Embryonic facial prominence (tissue), 1 donor: Measurements from ENCODE around the gene COL19A1.
"Not testable (repeated sequence)": the region's sequence is repeated elsewhere in the genome, so short reads cannot be mapped to it uniquely, and the experiment has no call there.

Experiments used
- DNase-seq: peaks from one replicate; pipeline ENCODE4 v3.0.0-alpha.2; 2016; ENCODE audit errors: extremely low spot score

The COL19A1 gene

DNA sequence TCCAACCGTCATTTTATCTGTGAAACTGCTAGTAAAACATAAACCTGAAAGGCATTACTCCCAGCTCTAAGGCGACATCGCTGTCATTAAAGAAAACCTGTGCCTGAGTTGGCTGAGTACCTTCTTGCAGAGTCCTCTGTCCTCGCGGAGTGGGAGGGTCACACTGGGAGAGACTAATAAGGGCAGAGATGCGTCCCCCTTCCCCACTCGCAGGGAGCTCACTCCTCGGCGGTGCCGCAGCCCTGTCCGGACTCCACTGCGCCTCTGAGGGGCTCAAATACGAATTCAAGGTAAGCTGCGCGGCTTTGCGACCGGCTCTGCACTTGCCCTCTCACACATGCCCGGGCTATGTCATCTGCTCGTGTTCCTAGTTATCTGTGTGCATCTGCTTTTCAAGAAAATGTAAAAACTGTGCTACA lies at the start of gene COL19A1:
TSS of gene COL19A1 (plus strand) at position 206 of the 419 bp plus-strand sequence. CDS start 13,012 bp downstream, outside the sequence.
- no peak for DNase-seq

DNA sequence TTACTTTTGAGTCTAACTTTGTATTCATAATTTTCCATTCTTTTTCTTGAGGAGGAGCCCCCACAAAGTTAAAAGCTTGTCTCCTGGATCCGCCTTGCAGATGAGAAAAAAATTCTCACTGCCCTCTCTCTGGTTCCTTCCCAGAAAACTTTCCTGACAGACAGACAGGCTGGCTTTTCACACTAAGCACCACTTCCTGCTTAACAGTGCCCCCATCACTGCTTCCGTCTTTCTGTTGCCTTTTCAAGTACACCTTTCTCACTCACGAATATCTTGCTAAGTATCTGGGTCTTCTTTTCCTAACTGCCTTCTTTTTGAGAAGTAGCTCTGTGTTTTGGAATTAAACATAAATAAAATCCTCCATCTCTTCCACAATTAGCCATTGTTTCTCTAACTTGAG lies 49.8 kb upstream of the COL19A1 start:
- no peak for DNase-seq

DNA sequence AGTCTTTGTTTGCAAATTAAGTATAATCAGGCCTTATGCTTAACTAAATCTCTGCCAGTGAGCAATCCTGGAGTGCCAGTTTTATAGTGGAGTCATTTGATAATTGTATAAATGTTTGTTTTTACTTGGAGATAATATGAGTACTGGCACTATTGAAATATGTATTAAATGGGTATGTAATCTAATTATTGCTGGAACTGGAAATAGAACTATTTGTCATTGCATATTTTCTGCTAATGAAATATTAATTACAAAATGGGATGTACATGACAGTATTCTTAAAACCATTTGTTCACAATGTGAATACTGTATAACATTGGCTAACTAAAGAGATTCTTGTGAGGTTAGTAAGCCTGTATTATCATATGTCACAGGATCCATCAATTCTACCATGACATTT lies 49.0 kb upstream of the COL19A1 start:
- DNase-seq = no peak

DNA sequence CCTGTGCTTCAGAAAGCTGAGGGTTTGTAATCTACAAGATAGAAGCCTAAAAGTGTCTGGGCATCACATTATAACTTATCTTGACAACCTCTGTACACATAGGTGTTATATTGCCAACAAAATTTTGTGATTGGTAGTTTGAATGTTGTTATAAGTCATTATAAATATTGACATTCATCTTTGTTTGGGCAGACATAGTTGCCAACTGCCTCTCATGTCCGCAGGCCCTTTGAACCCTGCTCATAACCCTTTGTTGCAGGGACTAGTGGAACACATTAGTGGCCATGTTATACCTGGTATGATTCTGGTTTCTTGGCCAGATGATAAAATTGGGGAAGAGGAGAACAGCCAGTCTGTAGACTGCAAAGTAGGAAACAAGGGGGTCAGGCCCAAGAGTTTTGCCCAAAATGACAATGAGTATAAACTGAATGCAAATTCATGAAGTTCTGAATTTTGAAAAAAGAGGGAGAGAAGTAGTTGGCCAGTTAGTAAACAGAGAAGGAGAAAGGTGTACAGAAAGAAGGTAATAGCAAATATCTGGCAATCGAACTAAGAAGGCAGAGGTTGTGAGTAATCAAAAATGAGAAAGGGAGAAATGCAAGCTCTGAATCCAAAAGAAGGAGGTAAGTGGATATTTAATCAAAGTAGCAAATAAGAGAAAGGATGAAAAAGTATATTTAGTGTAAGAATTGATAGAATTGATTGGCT lies 48.0 kb upstream of the COL19A1 start:
- no peak for DNase-seq

DNA sequence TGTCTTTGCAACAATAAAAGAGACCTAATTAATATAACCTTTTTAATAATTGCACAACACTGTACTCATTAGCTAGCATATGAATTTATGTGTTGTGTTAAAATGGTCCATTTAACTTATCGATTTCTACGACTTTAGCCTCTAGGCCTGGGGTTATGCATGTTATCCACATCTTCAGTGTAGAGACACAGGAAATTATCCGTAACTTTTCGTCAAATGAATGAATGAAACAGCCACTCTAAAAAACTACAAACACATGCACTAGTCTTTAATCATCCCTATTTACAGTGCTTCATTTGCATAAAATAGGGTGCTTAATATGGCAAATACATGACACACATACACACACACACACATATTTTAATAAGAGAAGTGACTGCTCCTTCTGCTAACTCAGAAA lies 47.2 kb upstream of the COL19A1 start:
- no peak for DNase-seq

DNA sequence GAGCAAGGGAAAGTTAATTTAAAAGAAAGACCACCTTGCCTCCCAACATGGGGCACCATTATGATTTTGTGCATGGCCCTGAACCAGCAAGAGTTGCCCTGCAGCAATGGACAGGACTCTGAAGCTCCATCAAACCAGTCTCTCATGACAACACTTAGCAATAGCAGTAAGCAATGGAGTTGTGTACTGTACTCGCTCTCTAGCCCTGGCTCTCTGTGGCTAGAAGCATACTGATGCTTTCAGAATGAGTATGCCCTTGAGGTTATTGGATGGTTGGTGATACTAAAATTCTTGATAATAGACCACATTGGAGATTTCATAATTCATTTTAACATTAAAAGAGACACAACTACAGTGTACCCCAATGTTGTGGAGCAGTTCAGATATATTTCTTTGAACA lies 46.3 kb upstream of the COL19A1 start:
- no peak for DNase-seq

DNA sequence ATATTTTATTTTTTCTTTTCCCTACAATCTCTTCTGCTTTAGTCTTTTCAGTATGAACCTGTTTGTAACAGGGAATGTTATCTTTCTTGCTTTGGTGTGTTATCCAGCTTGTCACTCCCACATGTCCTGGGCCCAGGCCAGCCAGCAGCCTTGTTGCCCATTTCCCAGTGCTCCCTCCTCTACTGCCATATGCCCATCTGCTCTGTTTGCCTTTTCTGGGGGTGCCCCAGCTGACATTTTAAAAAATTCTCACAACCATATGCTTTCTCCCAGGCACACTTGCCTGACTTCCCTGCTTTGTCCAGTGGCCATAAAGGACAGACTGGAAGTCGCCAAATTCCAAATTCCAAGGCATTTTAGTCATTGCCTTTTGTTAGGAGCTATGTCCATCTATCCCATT lies 45.9 kb upstream of the COL19A1 start:
- DNase-seq = no peak

DNA sequence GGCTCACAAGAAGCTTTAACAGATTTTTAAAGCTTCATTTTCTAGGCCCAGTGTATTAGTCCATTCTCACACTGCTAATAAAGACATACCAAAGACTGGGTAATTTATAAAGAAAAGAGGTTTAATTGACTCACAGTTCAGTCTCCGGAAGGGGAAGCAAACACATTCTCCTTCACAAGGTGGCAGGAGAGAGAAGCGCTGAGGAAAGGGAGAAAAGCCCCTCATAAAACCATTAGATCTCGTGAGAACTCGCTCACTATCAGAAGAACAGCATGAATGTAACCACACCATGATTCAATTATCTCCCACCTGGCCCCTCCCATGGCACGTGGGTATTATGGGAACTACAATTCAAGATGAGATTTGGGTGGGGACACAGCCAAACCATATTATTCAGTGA lies 42.0 kb upstream of the COL19A1 start:
- DNase-seq = not testable (repeated sequence)

DNA sequence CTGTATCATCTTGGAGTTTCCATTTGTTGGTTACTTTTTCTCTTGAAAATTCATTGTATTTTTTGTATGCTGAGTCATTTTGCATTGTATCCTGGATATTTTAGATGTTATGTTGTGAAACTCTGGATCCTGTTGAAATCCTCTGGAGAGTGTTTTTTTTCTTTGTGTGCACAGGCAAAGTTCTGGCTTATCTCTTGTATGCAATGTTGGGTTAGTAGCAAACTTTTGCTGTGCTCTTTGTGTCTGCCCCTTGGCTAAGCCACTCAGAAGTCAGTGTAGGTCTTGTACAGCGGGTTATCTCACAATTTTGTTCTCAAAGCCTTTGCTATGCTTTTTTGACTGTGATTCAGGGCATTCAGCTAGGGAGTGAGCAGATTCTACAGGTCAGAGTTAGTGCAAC lies 40.5 kb upstream of the COL19A1 start:
- no peak for DNase-seq

DNA sequence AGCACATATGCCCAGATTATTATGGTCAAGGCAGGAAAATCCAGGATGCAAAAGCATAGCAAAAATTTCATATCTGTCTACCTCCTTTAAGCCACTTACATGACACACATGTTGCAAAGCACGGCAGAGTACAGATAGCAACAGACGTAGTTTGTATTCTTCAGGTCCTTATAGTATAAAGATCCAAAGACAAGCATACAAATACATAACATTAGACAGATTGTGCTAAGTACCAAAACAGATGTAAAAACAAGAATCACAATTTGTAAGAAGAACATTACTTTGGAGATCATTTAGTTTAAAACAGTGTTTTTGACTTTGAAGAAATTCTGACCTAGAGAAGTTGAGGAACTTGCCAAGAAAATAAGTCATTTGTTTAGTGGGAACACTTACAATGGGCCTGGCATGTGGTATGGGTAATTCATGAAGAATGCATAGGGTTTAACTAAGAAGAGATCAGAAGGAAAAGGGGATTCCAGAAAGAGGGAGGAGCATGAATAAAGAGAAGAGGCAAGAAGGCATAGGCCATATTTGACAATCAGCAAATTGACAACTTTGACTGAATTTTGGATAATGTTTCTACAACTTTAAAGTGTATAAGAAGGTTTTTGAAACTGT lies 39.0 kb upstream of the COL19A1 start:
- DNase-seq = no peak

DNA sequence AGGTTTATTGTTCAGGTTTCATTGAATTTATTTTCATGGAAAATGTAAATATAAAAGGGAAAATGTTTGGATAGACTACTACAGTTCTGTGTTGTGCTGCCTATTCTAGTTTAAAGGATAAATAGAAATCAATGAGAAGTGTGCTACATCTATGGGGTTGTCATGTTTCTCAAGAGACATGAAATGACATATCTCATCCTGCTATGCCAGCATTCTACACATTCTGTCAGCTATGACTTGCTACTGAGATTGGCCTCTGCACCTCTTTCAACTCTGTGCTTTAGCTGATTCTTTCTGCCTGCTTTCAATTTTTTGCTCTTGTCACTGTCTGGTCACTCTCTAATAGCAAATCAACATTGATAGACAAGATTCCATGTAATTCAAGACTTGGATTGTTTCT lies 33.8 kb upstream of the COL19A1 start:
- no peak for DNase-seq

DNA sequence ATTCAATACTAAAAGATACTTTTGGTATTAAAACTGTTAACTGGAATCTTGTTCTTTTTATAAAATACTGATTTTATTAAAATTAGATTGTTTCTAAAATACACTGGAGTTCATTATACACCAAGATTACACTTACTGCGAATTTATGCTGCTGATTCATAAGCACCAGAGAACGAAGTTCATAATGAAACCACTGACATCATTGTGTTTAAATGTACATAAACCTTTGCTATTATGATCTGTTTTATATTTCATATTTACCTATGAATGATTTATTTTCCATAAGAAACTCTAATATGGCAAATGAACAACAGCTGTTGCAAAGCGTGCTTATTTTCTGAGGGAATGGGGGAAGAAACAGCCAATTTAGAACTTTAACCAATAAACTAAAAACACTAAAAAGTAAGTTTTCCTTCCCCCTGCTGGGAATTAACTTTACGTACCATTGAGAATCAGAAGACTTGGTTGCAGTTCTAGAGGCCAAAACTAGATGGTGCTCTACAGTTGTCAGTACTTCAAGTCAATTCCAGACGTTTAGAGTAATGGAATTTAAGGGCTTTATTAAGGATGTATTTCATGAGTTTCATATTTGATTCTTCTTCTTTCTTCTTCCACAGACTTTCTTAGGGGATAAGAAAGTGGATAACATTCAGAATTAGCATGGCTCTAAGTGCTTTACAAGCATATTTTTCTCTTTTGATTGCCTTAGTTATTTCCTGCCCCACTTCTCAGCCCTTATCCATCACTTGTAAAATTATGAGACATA lies 30.8 kb upstream of the COL19A1 start:
- DNase-seq = peak; percentile 72

DNA sequence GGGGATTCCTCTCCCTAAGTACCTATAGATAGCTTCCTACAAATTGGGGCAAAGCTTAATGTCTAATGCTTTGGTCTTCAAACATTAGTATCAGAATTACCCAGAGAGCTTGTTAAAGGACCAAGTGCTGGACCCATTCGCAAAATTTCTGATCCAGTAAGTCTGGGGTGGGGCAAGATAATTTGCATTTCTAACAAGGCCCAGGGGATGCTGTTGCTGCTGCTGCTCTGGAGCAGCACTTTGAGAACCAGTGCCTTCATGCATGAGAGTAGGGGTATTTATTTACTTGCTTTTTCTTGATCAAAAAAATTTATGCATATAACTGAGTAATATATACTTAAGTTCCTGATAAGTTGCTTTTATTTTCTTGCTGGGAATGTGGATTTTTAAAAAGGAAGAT lies 24.5 kb upstream of the COL19A1 start:
- DNase-seq = no peak

DNA sequence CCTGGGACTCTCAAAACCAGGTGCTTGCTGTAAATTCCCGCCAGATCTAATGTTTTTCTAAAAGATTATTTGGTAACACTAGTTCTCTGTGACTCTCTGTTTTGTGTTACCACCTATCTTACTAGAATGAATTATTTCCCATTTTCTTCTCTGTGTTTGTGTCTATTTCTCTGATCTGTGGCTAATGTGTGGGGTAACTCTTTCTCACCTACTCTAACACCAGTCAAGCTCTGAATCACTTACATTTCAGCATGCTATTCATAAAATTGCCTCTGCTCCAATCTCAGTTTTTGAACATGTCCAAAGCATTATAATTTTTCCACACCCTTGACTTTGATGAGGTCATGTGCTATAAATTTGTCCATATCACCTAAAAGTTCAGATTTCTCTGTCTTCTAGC lies 23.2 kb upstream of the COL19A1 start:
- no peak for DNase-seq

DNA sequence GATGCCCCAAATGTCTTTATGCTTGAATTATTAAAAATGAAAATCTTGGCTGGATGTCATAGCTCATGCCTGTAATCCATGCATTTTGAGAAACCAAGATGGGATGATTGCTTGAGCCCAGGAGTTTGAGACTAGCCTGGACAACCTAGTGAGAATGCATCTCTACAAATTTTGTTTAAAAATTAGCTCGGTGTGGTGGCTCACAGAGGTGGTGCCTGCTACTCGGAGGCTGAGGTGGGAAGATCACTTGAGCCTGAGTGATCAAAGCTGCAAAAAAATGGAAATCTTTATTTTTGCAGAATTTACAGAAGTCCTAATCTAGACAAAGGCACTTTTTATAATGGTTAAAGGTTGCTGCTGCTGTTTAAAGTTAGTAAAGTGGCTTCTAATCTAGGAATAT lies 20.0 kb upstream of the COL19A1 start:
- DNase-seq = no peak

DNA sequence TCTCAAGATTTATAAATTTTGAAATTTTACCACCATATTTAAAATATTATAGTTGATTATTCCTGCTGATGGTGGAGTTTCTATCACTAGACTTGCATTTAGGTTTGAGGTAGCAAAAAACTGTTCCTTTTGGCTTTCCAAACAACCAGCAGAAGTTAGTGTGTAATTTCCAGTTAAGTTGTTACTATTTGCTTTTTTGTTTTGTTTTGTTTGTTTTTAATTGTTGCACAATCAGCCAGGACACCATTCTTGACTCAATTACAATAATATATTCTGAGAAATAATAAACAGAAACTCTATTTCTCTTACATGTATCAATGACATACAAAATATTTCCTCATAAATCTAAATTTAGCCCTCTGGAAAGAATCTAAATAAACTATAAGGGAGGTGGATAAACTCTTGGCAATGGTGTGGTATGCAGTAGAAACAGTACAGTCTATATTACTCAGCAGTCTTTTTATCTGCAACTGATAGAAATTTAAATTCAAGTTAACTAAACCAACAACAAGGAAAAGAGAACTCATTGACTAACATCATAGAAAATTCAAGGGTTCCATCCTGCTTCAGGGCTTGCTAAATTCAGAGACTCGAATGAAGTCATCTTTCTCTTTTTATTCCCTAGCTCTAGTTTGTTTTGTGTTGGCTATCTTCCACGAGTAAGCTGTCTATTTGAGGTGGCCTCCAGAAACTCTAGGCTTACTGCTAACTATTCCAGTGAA lies 19.4 kb upstream of the COL19A1 start:
- DNase-seq = no peak

DNA sequence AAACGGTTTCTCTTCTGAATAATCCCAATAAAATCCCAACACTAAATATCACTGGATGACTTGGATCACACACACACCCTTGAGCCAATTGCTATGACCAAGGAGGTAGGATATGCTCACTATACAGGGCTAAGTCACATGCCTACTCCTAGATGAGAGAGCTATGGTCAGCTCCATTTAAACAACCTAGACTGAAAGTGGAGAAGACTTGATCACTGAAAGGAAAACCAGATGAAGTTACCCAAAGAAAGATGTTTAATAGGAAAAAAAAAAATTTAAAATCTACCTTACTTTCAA lies 18.9 kb upstream of the COL19A1 start:
- DNase-seq = no peak

DNA sequence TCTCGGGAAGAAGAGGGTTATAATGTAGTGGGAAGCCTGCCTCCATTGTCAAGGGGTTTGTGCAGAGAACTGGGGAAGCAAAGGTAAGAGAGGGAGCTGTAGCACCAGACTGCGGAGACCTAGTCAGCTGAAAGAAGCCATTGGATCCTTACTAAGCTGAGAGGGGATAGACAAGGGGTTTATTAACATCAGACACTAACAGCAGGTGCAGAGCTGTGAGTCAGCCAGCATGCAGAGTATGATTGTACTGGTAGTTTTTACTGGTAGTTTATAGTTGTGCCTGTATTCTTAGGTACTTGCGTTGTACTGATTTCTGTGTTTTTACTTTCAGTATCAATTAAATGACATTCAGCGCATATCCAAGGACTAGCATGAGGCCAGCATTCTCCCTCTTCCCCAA lies 17.8 kb upstream of the COL19A1 start:
- DNase-seq = no peak

DNA sequence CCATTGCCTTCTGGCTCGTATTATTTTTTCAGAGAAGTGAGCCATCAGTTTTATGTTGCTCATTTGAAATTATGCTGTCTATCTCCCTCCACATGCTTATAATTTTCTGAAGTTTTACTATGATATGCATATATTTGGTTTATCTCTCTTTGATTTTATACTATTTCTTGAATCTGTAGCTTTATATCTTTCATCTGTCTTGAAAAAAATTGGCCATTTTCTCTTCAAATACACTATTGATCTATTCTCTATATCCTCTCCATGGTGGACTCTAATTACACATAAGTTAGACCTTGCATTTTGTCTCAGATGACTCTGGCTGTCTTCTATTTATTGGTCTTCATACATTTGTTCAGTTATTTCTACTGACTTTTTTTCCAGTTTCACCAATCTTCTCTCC lies 13.7 kb upstream of the COL19A1 start:
- no peak for DNase-seq

DNA sequence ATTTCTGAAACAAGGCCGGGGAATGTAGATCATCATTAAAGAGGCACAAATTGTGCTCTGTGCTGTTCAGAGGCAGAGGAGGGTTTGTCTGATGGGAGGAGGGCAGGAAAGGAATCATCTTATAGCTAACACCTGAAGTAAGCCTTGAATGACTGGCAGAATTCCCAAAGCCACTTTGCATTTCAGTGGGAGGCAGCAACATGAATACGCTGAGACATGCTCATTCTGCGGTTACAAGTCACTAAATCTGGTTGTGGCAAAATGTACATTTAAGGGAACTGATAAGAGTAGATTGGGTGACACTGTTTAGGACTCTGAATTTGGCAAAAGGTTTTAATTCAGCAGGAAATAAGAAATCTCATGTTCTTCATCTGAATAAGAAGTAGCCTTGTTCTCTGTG lies 4.4 kb upstream of the COL19A1 start:
- DNase-seq = no peak

DNA sequence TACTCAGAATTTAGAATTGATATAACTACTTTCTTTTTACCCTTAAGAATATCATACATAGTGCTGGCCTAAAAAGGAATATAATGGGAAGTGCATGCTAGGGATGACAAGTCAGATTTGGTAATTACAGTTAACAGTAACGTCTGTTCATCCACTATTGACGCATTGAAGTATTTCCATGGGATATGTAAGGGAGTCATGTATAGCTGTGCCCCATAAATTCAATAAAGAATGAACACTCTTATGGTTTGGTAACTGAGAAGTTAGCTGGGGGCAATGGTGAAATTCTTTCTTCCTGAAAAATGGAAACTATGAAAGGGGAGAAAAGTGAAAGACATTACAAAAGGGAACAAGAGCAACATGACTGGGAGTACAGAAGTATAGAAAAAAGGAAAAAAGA lies 2.6 kb upstream of the COL19A1 start:
- no peak for DNase-seq

DNA sequence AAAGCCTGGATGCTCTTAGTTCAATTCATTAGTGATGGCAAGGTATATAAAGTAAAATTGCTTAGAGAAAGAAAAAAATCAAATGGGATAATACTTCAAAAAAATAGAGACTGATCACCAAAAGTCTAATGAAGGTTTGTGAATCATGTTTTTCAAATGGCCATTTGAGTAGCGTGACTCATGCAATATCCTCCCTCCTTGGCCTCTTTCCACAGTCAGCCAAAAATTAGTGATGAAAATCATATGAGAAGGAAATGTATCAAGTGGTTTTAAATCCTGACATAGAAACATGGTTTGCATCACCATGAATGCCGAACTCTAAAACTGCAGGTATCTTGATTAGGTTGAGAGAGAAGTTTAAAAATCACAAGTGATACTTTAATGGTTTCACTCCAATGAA lies 1.2 kb upstream of the COL19A1 start:
- DNase-seq = no peak
